GM19240 (cell line): ENCODE data around the gene ST7.

ENCODE experiments used
- DNase-seq: peaks from one replicate; pipeline ENCODE4 v3.0.0; 2011; ENCODE audit warnings: low spot score; ENCODE audit not compliant: insufficient read length

ST7 gene

GRCh38 chr7:117126676-117127075, 173.4 kb downstream of the ST7 start:
- no peak for DNase-seq

- DNase-seq = no peak
These were observed 174.4 kb downstream of the ST7 start for GRCh38 chr7:117127585-117128168.

GRCh38 chr7:117129521-117129955, 176.2 kb downstream of the ST7 start:
- no peak for DNase-seq

- no peak for DNase-seq
These were observed 177.0 kb downstream of the ST7 start for GRCh38 chr7:117130262-117130661.

GRCh38 chr7:117132321-117133120, 179.2 kb downstream of the ST7 start:
- no peak for DNase-seq

GRCh38 chr7:117133125-117133524, 179.8 kb downstream of the ST7 start:
- DNase-seq = no peak

GRCh38 chr7:117134411-117134810, 181.1 kb downstream of the ST7 start:
- DNase-seq = no peak

GRCh38 chr7:117134889-117135552, 181.7 kb downstream of the ST7 start:
- DNase-seq = no peak

GRCh38 chr7:117135553-117135891, 182.2 kb downstream of the ST7 start:
- no peak for DNase-seq

GRCh38 chr7:117137868-117138267, 184.6 kb downstream of the ST7 start:
- DNase-seq = no peak

GRCh38 chr7:117138495-117138894, 185.2 kb downstream of the ST7 start:
- no peak for DNase-seq

- no peak for DNase-seq
These were observed 185.7 kb downstream of the ST7 start for GRCh38 chr7:117138981-117139380.

GRCh38 chr7:117139397-117139984, 186.2 kb downstream of the ST7 start:
- DNase-seq = no peak

- DNase-seq = no peak
These were observed 187.6 kb downstream of the ST7 start for GRCh38 chr7:117140921-117141320.

- no peak for DNase-seq
These were observed 189.8 kb downstream of the ST7 start for GRCh38 chr7:117143066-117143465.

- no peak for DNase-seq
These were observed 190.3 kb downstream of the ST7 start for GRCh38 chr7:117143580-117143979.

- DNase-seq = no peak
These were observed 192.0 kb downstream of the ST7 start for GRCh38 chr7:117145333-117145732.

- no peak for DNase-seq
These were observed 192.8 kb downstream of the ST7 start for GRCh38 chr7:117146059-117146458.

- no peak for DNase-seq
These were observed 193.2 kb downstream of the ST7 start for GRCh38 chr7:117146511-117146910.

GRCh38 chr7:117148971-117149370, 195.7 kb downstream of the ST7 start:
- no peak for DNase-seq

GRCh38 chr7:117149692-117150091, 196.4 kb downstream of the ST7 start:
- DNase-seq = no peak
